HG03575 (cell line): Measurements from ENCODE around the gene CBFA2T2.
"Not testable (repeated sequence)": the region's sequence is repeated elsewhere in the genome, so short reads cannot be mapped to it uniquely, and the experiment has no call there.

Experiments used
- ATAC-seq: cut with Tn5 transposase; IDR thresholded peaks from one replicate; pipeline ENCODE4 v1.9.1; 2021; ENCODE audit not compliant: unreplicated experiment, insufficient number of reproducible peaks, low FRiP score; ENCODE audit errors: extremely low read depth

CBFA2T2 gene

GRCh38 chr20:33636776-33637175 lies 146.9 kb downstream of the CBFA2T2 start:
- no peak for ATAC-seq

- no peak for ATAC-seq
Observed at GRCh38 chr20:33640287-33640686, 150.4 kb downstream of the CBFA2T2 start.

- no peak for ATAC-seq
Observed at GRCh38 chr20:33644313-33645071, 154.6 kb downstream of the CBFA2T2 start.

GRCh38 chr20:33645072-33645358 lies 155.1 kb downstream of the CBFA2T2 start:
- ATAC-seq, result no peak

GRCh38 chr20:33645396-33645795 lies 155.5 kb downstream of the CBFA2T2 start:
- no peak for ATAC-seq

GRCh38 chr20:33646191-33646590 lies 156.3 kb downstream of the CBFA2T2 start:
- no peak for ATAC-seq

GRCh38 chr20:33646959-33647602 lies 157.2 kb downstream of the CBFA2T2 start:
- ATAC-seq, result not testable (repeated sequence)

GRCh38 chr20:33647603-33648395 lies 157.9 kb downstream of the CBFA2T2 start:
- no peak for ATAC-seq

GRCh38 chr20:33648396-33649004 lies 158.6 kb downstream of the CBFA2T2 start:
- ATAC-seq, result no peak

- no peak for ATAC-seq
Observed at GRCh38 chr20:33649201-33649681, 159.3 kb downstream of the CBFA2T2 start.

- ATAC-seq, result no peak
Observed at GRCh38 chr20:33650111-33650752, 160.3 kb downstream of the CBFA2T2 start.

- ATAC-seq, result no peak
Observed at GRCh38 chr20:33650753-33651561, 161.1 kb downstream of the CBFA2T2 start.

GRCh38 chr20:33651562-33652048 lies 161.7 kb downstream of the CBFA2T2 start:
- no peak for ATAC-seq

GRCh38 chr20:33653218-33653899 lies 163.5 kb downstream of the CBFA2T2 start:
- no peak for ATAC-seq

- ATAC-seq, result no peak
Observed at GRCh38 chr20:33653900-33654596, 164.2 kb downstream of the CBFA2T2 start.

GRCh38 chr20:33654680-33655161 lies 164.8 kb downstream of the CBFA2T2 start:
- no peak for ATAC-seq

GRCh38 chr20:33655164-33655563 lies 165.3 kb downstream of the CBFA2T2 start:
- no peak for ATAC-seq
